SK-N-SH treated with all-trans-retinoic acid at 6 μM for 48 hours (cell line): Measurements from ENCODE around the gene NDUFAF2.

Experiments used
- RARB ChIP-seq: fragments of 250-450 bp; sonication (Bioruptor Pico); IDR thresholded peaks from 2 replicates; pipeline ENCODE4 v1.8.0; 2021; ENCODE audit warnings: mild to moderate bottlenecking, moderate library complexity
- SNAI2 ChIP-seq: fragments of 250-450 bp; sonication (Bioruptor Pico); IDR thresholded peaks from 2 replicates; pipeline ENCODE4 v1.5.0; 2020; ENCODE audit warnings: mild to moderate bottlenecking, moderate library complexity
- ZFP30 ChIP-seq: fragments of 450-650 bp; formaldehyde crosslinking; IDR thresholded peaks from 2 replicates; pipeline ENCODE4 v1.5.0; 2022; ENCODE audit warnings: mild to moderate bottlenecking, moderate library complexity
- ZNF70 ChIP-seq: fragments of 450-650 bp; formaldehyde crosslinking; IDR thresholded peaks from 2 replicates; pipeline ENCODE4 v1.5.0; 2020; ENCODE audit warnings: mild to moderate bottlenecking, moderate library complexity
- ZNF8 ChIP-seq: fragments of 450-650 bp; formaldehyde crosslinking; IDR thresholded peaks from 2 replicates; pipeline ENCODE4 v1.5.0; 2020; ENCODE audit warnings: mild to moderate bottlenecking, moderate library complexity
- TF ChIP-seq, protein P1 (sequence below): fragments of 250-450 bp; sonication (Bioruptor Pico); IDR thresholded peaks from 2 replicates; pipeline ENCODE4 v1.8.0; 2020; ENCODE audit warnings: mild to moderate bottlenecking, moderate library complexity, borderline replicate concordance

DNA sequence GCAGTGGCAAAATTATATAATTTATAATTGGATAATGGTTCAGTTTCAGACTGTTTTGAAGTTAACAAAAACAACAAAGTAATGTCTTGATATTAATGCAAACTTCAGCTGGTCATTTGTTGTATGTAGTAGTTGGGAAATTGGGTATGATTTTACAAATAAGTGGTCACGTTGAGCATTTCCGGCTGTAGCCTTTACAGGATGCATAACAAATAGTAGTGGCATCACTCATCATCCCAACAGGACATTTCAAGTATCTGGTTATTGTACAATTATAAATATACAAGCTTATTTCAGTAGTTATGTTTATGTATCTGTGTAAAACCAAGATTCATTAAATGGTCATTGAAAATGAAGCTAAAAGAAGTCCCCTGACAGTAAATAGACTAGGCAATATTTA lies 144.3 kb downstream of the NDUFAF2 start:
- TF ChIP-seq ZNF70 (no peak), ZNF8 (CRISPR knock-in tag) (no peak), SNAI2 (CRISPR knock-in tag) (no peak), ZFP30 (CRISPR knock-in tag) (no peak), RARB (no peak)
- TF ChIP-seq, protein P1, sequence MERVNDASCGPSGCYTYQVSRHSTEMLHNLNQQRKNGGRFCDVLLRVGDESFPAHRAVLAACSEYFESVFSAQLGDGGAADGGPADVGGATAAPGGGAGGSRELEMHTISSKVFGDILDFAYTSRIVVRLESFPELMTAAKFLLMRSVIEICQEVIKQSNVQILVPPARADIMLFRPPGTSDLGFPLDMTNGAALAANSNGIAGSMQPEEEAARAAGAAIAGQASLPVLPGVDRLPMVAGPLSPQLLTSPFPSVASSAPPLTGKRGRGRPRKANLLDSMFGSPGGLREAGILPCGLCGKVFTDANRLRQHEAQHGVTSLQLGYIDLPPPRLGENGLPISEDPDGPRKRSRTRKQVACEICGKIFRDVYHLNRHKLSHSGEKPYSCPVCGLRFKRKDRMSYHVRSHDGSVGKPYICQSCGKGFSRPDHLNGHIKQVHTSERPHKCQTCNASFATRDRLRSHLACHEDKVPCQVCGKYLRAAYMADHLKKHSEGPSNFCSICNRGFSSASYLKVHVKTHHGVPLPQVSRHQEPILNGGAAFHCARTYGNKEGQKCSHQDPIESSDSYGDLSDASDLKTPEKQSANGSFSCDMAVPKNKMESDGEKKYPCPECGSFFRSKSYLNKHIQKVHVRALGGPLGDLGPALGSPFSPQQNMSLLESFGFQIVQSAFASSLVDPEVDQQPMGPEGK (CRISPR knock-in tag): no peak
